Measurements from ENCODE around the gene SCRT2.
"Not testable (repeated sequence)": the region's sequence is repeated elsewhere in the genome, so short reads cannot be mapped to it uniquely, and the experiment has no call there.

SCRT2 gene

DNA sequence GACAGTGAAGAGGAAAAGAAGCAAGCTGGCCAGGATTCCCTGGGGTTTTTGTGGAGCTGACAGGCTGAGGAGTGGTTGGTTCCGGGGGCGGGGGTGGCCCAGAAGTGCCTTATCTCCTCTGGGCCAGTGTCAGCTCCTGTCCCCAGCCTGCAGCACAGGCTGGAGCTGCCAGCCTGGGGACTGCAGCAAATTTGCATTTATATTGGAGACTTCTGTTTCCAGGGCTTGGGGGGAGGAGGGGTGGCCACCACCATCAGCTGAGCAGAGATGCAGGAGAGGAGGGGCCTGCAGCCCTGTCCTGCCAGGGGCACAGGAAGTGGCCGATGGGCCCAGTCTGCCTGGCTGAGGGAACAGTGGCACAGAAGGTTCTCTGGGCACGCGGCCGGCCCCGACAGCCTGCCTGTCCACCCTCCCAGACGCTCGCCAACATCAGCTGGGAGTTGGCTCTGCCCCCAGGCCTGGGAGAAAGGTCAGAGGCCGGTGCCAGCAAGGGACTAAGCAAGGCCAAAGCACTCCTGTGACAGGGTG lies 24.3 kb upstream of the SCRT2 start:
- DNase-seq, result no peak

DNA sequence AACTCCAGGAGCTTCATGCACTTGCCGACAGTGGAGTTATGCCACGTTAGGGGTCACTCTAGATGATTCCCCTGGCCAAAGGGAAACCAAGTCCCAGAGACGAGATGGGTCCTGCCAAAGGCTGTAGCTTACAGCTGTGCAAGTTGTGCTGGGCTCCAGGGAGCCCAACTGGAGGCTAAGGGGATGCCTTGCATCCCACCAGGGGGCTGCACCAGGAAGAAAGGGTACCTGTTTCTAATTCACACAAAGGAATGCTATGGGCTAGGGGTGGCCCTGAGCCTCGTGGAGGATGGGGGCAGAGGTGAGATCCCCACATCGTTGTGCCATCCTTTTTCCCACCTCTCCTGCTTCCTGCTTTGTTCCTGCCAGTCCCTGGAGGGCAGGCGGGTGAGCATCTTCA lies 23.7 kb upstream of the SCRT2 start:
- DNase-seq, result no peak

DNA sequence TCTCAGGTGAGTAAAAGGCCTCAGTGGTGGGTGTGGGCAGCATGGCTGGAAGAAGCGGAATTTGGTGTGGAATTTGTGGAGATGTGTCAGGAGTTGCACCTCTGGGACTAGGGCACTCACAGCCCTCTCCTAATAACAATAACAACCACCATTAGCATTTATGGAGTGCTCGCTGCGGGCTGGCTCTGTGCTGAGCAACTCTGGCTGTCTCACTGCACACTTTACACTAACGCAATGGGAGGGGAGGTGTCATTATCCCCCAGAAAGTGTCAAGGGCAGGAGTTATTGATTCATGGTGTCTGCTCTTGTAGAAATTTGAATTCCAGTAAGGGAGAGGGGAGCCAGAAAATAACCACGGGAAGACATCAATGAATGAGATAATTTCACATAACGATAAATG lies 22.7 kb upstream of the SCRT2 start:
- DNase-seq, result no peak

GRCh38 chr20:697826-698225 lies 22.2 kb upstream of the SCRT2 start:
- DNase-seq, result no peak

GRCh38 chr20:695165-695866 lies 19.7 kb upstream of the SCRT2 start:
- no peak for DNase-seq

GRCh38 chr20:694496-694895 lies 18.9 kb upstream of the SCRT2 start:
- DNase-seq, result no peak

DNA sequence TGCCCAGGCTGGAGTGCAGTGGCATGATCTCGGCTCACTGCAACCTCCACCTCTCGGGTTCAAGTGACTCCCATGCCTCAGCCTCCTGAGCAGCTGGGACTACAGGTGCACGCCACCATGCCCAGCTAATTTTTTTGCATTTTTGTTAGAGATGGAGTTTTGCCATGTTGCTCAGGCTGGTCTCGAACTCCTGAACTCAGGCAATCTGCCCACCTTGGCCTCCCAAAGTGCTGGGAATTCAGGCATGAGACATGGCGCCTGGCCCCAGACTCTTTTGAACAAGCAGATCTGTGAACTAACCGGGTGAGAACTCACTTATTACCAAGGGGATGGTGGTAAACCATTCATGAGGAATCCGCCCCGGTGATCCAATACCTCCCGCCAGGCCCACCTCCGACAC lies 18.2 kb upstream of the SCRT2 start:
- not testable (repeated sequence) for DNase-seq

DNA sequence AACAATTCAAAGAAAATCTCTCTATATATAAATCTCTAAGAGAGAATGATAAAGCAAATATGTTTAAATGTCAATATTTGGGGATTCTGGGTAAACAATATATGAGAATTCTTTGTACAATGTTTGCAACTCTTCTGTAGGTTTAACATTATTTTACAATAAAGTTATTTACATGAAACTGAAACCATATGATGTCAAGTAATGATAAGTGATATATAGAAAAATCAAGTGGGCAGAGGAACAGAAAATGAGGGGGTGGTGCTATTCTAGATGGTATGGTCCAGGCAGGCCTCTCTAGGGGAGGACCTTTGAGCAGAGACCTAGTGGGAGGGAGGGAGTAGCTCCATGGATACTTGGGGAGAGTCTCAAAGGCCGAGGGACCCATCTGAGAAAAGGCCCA lies 16.4 kb upstream of the SCRT2 start:
- DNase-seq, result no peak

GRCh38 chr20:689947-690346 lies 14.3 kb upstream of the SCRT2 start:
- DNase-seq, result no peak

DNA sequence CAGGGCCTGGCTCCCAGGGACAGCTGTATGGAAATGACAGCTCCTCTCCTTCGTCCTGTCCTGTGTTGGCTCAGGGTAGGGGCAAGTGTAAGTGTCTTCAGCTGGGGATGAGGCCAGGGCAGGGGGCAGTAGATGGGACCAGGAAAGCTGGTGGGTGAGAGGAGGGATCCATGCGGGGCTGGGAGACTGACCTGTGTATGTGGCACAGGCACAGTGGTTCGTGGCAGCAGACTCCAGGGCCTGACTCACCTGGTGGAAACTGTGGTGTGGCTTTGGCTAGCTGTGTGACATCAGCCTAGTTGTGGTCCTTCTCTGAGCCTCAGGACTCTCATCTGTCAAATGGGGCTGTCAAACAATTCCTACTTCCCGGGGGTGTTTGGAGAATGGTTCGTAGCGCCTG lies 13.7 kb upstream of the SCRT2 start:
- no peak for DNase-seq

DNA sequence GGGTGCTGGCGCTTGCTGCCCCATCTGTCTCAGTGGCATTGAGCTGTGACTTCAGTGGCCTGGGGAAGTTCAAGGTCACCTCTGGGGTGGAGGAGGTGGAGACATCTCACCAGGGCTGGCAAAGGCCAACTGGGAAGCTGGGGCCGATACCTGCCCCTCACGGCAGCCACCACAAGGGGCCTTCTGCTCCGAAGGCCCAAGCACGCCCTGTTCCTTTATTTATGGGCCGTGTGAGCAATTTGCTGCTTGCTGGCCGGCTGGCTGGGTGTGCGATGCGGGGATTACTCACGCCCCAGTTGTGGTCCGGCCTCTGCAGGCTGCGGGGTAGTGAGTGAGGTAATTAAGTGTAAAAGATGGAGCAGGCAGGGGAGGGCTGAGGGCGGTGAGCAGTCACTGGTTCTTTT lies 13.2 kb upstream of the SCRT2 start:
- DNase-seq, result no peak

DNA sequence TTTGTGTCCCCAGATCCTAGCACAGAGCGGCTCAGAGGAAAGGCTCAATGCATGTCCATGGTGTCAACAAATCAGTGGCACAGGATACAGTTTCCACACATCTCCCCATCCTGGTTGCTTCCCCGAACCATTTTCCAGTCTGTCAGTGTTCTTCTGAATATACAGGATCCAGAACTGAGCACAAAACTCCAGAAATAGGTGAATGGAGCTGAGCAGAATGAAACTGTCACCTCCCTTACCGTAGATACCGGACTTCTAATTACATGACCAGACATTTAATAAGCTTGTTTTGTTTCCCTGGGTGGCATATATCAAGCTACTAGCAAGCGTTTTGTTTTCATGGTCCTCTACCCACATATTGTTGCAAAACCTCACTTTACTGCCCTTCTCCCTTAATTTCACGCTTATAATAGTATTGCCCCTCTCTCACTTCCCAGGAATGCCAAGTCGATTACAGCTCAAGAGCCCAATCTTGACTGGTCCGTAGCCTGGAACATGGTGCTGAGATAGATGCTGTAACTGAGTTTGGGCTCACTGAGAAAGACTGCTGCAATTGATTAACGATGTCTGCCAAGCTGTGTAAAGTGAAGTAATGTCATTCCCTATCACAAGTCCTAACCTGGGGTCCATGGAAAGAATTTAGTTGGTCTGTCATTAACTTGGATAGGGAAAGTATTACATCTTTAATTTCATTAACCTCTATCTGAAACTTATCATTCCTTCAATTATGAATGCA lies 12.0 kb upstream of the SCRT2 start:
- DNase-seq, result no peak

GRCh38 chr20:684676-685319 lies 9.2 kb upstream of the SCRT2 start:
- no peak for DNase-seq

DNA sequence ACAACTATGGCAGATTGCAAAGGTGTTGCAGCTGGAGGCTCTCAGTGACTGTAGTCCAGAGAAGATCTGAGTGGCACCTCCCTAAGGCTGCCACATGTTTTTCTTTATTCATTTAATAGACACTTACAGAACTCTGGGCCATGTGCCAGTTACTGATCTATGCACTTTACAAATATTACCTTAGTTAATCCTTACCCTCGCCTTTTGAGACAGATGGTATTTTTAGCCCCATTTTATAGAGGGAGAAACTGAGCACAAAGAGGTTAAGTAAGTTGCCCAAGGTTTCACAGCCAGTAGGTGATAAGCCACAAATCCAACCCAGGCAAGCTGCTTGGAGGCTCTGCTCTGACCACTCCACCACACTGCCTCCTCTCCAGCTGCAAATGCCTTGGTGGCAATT lies 6.5 kb upstream of the SCRT2 start:
- DNase-seq, result no peak

- DNase-seq, result no peak
Measured at GRCh38 chr20:680638-681187, 5.1 kb upstream of the SCRT2 start.

DNA sequence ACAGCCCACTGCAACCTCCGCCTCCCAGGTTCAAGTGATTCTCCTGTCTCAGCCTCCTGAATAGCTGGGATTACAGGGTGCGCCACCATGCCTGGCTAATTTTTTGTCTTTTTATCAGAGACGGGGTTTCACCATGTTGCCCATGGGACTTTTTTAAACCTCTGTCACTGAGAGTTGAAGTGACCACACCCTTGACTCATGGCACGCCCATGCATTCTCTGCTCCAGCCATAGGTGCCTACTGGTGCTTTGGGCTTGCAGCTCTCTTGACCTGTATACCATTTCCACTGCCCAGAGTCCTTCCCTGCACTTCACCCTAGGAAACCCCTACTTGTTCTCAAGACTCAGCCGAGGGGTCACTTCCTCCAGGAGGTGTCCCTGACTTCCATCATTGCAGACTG lies 2.4 kb upstream of the SCRT2 start:
- DNase-seq, result no peak

GRCh38 chr20:676967-677366 lies 1.4 kb upstream of the SCRT2 start:
- no peak for DNase-seq

GRCh38 chr20:676315-676937 lies 824 bp upstream of the SCRT2 start:
- no peak for DNase-seq

DNA sequence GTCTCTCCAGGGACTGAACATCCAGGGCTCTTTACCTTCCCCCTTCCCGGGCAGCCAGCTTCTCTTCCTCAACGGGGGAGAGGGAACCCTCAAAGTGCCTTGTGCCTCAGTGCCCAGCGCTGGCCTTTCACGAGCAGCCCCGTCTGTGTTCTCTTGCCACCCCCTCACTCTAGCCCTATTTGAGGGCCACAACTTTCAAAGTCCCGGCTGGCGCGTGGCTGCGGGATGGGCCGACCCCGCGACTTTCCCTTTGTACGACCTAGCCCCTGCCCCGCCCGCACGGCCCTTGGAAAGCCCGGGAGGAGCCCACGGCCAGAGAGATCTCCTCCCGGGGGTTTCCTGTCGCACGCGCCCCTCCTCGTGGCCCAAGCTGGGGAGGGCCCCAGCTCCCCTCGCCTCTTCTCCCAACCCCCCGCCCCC lies 559 bp downstream of the SCRT2 start:
- DNase-seq, result no peak

DNA sequence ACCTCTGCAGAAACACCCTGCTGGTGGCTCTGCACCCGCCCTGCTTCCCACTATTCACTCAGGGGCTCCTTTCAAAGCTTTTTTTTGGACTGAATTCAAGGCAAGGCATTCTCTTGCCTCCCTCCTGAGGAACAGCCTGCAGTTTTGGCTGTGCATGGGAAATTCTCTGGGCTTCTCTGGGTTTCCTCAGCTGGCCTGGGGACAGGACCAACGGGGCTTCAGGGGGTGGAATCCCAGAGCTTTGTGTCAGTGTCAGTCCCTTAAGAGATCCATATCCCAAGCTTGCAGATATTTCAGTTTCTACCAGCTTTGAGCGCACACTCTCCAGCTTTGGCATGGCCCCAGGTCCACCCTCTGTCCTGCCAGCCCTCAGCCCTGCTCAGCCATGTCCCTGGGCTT lies 2.0 kb downstream of the SCRT2 start:
- DNase-seq, result no peak

GRCh38 chr20:672963-673602 lies 2.5 kb downstream of the SCRT2 start:
- no peak for DNase-seq

- DNase-seq, result no peak
Measured at GRCh38 chr20:671252-672030, 4.2 kb downstream of the SCRT2 start.
